Bronchial epithelial cell (primary cell): ENCODE data around the gene C2CD2. TPM values are rescaled to one million over a fixed set of nuclear protein-coding genes. Genes with fewer than 3 reads are reported as not detected.

Source experiments
- DNase-seq: peaks from one replicate; pipeline ENCODE4 v3.0.0-alpha.2; 2010; ENCODE audit warnings: low read depth
- FAIRE-seq: peaks from 2 replicates; lab custom pipeline; 2011; peaks lifted over from hg19 to GRCh38; lab: Jason Lieb, UNC
- H3K27me3 ChIP-seq: 2 replicates; pipeline ENCODE4 v1.5.1; 2011; ENCODE audit warnings: low read length; ENCODE audit not compliant: control insufficient read depth, insufficient read depth
- H3K36me3 ChIP-seq: 2 replicates; pipeline ENCODE4 v1.5.1; 2011; ENCODE audit warnings: low read length; ENCODE audit not compliant: control insufficient read depth, insufficient read depth
- H3K4me3 ChIP-seq: 2 replicates; pipeline ENCODE4 v1.5.1; 2011; ENCODE audit warnings: mild to moderate bottlenecking, low read depth, low read length, control low read depth
- total RNA-seq: library from RNA; depleted of rRNA; stranded (reverse); fragments of >200 nt; gene quantifications from 2 replicates; pipeline ENCODE4 v1.2.1, GENCODE V29; 2014
- TF ChIP-seq, protein P1 (sequence below): IDR thresholded peaks from 2 replicates; pipeline ENCODE4 v1.5.1; 2011; ENCODE audit warnings: mild to moderate bottlenecking, moderate library complexity, low read length, control low read depth, inconsistent platforms; ENCODE audit not compliant: insufficient read depth, severe bottlenecking

The C2CD2 gene
- total RNA-seq, 1 donor from 2014 or later = 6.6 TPM

DNA sequence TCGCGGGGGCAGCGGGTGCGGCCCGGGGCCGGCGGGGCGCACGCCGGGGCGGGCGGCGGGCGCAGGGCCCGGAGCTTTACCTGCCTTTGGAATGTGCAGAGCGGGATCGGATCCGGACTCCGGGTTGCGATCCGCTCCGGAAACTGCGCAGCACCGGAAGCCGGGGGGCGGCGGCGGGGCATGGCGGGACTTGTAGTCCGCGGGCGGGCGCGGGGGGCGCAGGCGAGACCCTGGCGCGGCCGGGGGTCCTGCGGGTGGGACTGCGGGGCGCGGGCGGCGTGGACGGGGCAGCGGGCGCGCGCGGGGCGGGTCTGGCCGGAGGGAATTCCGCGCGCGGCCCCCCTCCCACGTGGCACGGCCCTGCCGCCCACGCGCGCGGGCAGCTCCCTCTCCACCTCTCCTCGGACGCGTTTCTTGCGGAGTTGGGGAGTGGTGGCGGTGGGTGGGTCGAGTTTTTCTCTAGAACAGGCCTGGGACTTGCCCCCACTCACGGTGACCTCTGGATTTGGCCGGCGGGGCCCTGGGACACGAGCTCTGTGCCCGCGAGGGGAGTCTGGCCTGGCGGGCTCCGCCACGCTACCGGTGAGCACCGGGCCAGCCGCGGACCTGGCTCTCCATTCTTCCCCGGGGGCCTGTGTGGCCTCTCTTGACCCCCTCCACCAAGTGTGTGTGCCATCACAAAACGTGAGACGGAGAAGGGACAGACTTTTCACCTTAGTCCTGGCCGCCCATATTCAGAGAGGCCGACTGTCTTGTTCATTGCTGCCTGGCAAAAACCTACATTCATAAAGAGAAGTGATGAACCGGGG lies 74.4 kb downstream of the C2CD2 start, which contains the start of gene PRDM15:
PRDM15 (minus strand) TSS at position 155 of the 809 bp plus-strand sequence. CDS start 18,981 bp downstream, outside the sequence.
- FAIRE-seq = no peak
- DNase-seq = peak; percentile 28
- Histone ChIP-seq H3K36me3 (peaks cover 2% of the 10 kb centered on the region), H3K27me3 (no peaks in the 10 kb centered on the region), H3K4me3 (peak within 1 kb of the TSS; percentile 83)
- TF ChIP-seq, protein P1, sequence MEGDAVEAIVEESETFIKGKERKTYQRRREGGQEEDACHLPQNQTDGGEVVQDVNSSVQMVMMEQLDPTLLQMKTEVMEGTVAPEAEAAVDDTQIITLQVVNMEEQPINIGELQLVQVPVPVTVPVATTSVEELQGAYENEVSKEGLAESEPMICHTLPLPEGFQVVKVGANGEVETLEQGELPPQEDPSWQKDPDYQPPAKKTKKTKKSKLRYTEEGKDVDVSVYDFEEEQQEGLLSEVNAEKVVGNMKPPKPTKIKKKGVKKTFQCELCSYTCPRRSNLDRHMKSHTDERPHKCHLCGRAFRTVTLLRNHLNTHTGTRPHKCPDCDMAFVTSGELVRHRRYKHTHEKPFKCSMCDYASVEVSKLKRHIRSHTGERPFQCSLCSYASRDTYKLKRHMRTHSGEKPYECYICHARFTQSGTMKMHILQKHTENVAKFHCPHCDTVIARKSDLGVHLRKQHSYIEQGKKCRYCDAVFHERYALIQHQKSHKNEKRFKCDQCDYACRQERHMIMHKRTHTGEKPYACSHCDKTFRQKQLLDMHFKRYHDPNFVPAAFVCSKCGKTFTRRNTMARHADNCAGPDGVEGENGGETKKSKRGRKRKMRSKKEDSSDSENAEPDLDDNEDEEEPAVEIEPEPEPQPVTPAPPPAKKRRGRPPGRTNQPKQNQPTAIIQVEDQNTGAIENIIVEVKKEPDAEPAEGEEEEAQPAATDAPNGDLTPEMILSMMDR = no peak

- FAIRE-seq (no peak), DNase-seq (peak; percentile 17)
- peaks cover 2% of the 10 kb centered on the region for H3K36me3 ChIP-seq
- peak overlapping the region; percentile 83 for H3K4me3 ChIP-seq
- no peaks in the 10 kb centered on the region for H3K27me3 ChIP-seq
- TF ChIP-seq, protein P1 = no peak
These were observed 75.0 kb downstream of the C2CD2 start for GRCh38 chr21:41878831-41879189.

GRCh38 chr21:41877901-41878830 lies 75.7 kb downstream of the C2CD2 start:
- DNase-seq (peak; percentile 23), FAIRE-seq (no peak)
- peaks cover 2% of the 10 kb centered on the region for H3K36me3 ChIP-seq
- H3K27me3 ChIP-seq = no peaks in the 10 kb centered on the region
- TF ChIP-seq, protein P1 = no peak
- peak overlapping the region; percentile 83 for H3K4me3 ChIP-seq

DNA sequence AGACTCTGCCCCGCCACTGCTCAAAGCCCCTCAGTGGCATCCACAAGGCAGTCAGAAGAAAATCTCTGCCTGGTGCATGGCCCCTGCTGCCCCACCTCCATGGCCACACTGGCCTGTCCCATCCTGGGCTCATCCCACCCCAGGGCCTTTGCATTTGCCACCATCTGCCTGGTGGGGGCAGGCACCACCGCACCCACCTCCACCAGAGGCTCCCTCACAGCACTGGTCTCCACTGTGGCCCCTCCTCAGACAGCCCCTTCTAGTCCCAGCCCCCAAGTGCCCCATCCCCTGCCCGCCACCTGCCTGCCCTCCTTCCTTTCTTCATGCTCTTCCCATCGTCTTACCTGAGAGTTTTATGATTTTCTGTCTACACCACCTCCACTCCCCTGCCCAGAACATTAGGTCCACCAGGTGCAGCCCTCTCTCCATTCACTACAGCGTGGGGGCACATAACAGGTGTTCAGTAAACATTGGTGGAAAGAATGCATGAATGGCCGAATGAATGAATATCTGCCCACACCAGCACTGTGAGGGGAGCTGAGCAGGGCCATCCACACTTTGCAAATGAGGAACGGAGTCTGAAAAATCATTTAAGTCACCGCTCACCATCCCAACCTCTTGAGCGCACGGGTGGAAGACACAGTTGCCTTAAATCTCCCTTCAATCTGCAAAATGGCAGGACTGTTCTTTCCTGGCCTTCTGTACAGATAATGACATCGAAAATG lies 76.7 kb downstream of the C2CD2 start:
- peaks cover 2% of the 10 kb centered on the region for H3K36me3 ChIP-seq
- TF ChIP-seq, protein P1 = no peak
- no peaks in the 10 kb centered on the region for H3K27me3 ChIP-seq
- DNase-seq (no peak), FAIRE-seq (no peak)
- no peak overlapping the region for H3K4me3 ChIP-seq

DNA sequence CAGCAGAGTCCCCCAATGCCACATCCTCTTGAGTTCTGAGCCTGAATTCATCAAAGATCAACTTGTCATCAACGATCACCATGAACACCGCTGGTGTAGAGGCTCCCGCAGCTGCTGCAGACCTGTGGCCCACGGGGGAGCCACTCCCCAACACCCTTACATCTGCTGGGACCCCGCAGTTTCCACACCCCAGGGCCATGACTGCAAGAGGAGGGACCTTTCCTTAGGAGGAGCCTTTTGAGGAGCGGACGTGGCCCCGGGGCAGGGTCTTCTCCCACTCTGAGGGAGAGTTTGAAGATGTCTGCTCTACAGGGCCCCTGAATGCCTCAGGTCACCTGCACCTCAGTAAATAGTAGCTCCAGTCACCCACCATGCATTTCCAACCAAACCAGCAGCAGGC lies 77.4 kb downstream of the C2CD2 start:
- DNase-seq (no peak), FAIRE-seq (no peak)
- peaks cover 4% of the 10 kb centered on the region for H3K36me3 ChIP-seq
- H3K4me3 ChIP-seq = no peak overlapping the region
- H3K27me3 ChIP-seq = no peaks in the 10 kb centered on the region
- TF ChIP-seq, protein P1 = no peak
